Osteocyte (in vitro differentiated cells): ENCODE results near the gene MRPL36. TPM values are rescaled to one million over a fixed set of nuclear protein-coding genes. Genes with fewer than 3 reads are reported as not detected.

Source experiments
- DNase-seq: peaks from one replicate; pipeline ENCODE4 v3.0.0; 2021; ENCODE audit warnings: mixed read lengths; ENCODE audit not compliant: unreplicated experiment; ENCODE audit errors: extremely low spot score
- H3K27ac Mint-ChIP-seq: one replicate; pipeline ENCODE4 v1.8.0; 2021; ENCODE audit warnings: mild to moderate bottlenecking, mixed read lengths; ENCODE audit not compliant: unreplicated experiment
- H3K27me3 Mint-ChIP-seq: one replicate; pipeline ENCODE4 v1.8.0; 2021; ENCODE audit warnings: mixed read lengths; ENCODE audit not compliant: unreplicated experiment
- H3K36me3 Mint-ChIP-seq: one replicate; pipeline ENCODE4 v1.8.0; 2021; ENCODE audit warnings: mixed read lengths; ENCODE audit not compliant: unreplicated experiment
- H3K4me1 Mint-ChIP-seq: one replicate; pipeline ENCODE4 v1.8.0; 2021; ENCODE audit warnings: mixed read lengths; ENCODE audit not compliant: unreplicated experiment
- H3K4me3 Mint-ChIP-seq: one replicate; pipeline ENCODE4 v1.8.0; 2021; ENCODE audit warnings: mild to moderate bottlenecking, moderate library complexity, mixed read lengths; ENCODE audit not compliant: unreplicated experiment
- H3K9me3 Mint-ChIP-seq: one replicate; pipeline ENCODE4 v1.8.0; 2021; ENCODE audit warnings: mixed read lengths; ENCODE audit not compliant: unreplicated experiment
- total RNA-seq: library from RNA; stranded (reverse); gene quantifications from 2 replicates; pipeline ENCODE4 v1.2.1, GENCODE V29; 2021
- TF ChIP-seq, protein P1 (sequence below): fragments of 200-600 bp; sonication (generic); IDR thresholded peaks from 2 replicates; pipeline ENCODE4 v1.5.0; 2021; ENCODE audit warnings: antibody characterized with exemption, mild to moderate bottlenecking, moderate library complexity

The MRPL36 gene
- total RNA-seq, 1 donor from 2014 or later = 44.0 TPM

DNA sequence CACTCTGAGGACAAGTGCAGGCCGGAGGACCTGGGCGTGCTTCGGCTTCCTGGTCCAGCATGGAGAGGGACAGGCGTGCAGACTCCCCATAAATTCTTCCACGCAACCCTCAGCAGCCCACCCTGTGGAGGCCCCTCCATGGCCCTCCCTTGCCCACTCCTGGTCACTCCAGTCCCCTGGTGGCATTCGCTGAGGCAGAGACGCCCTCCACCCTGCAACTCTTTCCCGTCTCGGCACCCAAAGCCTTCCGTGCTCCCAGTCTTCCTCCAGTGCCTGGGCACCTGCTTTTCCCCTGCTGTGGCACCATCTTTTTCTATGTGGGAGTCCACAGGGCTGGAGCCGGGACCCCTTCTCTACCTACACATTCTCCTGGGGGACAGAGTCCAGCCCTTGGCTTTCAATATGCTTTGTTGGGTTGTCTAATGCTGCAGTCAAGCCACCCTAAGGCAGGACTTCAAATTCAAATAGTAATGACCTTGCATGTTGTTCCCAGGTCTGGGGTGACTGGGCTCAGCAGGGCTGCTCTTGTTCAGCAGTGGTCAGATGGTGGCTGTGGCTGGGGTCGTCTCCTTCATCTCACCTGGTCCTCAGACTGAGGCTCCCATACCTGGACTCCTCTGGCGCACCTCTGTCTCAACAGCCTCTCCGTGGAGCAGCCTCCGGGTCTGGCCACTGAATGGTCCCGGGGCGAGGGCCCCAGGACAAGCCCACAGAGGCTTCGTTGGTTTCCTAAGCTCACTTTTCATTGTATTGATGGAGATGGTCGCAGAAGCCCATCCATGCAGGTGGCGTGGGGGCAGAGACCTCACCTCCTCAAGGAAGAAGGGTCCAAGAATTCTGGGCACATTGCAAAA lies 15.2 kb downstream of the MRPL36 start:
- no peak overlapping the region for H3K4me3 Mint-ChIP-seq
- H3K36me3 Mint-ChIP-seq = no peaks in the 10 kb centered on the region
- no peak for DNase-seq
- no peaks in the 10 kb centered on the region for H3K9me3 Mint-ChIP-seq
- H3K27ac Mint-ChIP-seq = no peak overlapping the region
- H3K27me3 Mint-ChIP-seq = peaks cover 5% of the 10 kb centered on the region
- TF ChIP-seq, protein P1, sequence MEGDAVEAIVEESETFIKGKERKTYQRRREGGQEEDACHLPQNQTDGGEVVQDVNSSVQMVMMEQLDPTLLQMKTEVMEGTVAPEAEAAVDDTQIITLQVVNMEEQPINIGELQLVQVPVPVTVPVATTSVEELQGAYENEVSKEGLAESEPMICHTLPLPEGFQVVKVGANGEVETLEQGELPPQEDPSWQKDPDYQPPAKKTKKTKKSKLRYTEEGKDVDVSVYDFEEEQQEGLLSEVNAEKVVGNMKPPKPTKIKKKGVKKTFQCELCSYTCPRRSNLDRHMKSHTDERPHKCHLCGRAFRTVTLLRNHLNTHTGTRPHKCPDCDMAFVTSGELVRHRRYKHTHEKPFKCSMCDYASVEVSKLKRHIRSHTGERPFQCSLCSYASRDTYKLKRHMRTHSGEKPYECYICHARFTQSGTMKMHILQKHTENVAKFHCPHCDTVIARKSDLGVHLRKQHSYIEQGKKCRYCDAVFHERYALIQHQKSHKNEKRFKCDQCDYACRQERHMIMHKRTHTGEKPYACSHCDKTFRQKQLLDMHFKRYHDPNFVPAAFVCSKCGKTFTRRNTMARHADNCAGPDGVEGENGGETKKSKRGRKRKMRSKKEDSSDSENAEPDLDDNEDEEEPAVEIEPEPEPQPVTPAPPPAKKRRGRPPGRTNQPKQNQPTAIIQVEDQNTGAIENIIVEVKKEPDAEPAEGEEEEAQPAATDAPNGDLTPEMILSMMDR = no peak
- H3K4me1 Mint-ChIP-seq = peaks cover 3% of the 10 kb centered on the region

DNA sequence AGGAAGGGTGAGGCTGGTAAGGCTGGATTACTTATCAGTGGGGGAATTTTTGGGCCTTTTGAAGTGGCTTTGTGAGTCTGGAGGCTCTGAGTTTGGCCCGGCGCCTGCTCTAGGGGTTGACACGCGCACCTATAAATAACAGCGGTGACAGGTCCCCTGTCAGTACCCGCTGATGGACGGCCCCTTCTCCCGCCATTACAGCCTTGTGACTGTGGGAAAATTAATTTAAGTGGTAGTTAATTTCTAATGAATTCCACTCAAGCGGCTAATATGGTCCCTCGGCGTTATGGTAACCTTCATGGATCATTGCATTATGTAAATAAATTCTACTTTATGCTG lies 16.5 kb downstream of the MRPL36 start:
- Mint-ChIP-seq H3K4me1 (no peaks in the 10 kb centered on the region), H3K36me3 (no peaks in the 10 kb centered on the region), H3K27ac (no peak overlapping the region), H3K9me3 (no peaks in the 10 kb centered on the region), H3K4me3 (no peak overlapping the region), H3K27me3 (peaks cover 5% of the 10 kb centered on the region)
- no peak for DNase-seq
- TF ChIP-seq, protein P1 = no peak

DNA sequence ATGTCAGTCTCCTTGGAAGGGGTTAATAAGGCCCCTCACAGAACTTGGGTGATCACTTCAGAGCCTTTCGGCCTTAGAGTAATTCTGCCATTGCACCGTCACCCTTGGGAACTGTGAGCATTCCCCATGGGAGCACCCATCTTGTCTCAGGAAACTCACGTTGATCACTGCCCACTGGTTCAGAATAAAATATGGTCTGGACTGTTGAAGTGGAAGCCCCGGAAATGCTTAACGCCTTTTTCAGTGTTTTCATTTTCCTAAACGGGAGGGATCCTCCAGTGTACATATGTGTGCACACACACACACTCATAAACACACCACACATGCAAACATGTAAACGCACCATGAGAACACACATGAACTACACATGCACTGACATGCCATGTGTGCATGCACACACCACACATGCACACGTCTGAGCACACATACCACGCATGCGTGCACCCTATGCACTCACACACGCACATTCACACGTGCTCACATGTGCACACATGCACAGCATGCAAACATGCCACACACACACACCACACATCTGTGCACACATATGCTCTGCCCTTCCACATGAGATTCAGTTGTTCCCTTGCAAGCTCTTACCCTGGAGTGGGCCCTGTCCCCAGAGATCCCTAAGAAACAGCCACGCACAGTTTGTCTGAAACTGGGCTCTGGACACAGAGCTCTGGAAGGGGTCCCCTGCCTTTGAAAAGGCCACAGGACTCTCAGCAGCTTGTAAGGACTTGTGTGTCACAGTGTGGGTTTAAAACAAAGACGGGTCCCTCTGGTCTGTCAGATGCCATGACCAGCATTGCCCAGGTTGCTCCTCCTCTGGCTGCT lies 17.0 kb downstream of the MRPL36 start:
- H3K27ac Mint-ChIP-seq = no peak overlapping the region
- no peak for DNase-seq
- H3K9me3 Mint-ChIP-seq = no peaks in the 10 kb centered on the region
- H3K36me3 Mint-ChIP-seq = no peaks in the 10 kb centered on the region
- TF ChIP-seq, protein P1 = no peak
- H3K4me3 Mint-ChIP-seq = no peak overlapping the region
- no peaks in the 10 kb centered on the region for H3K4me1 Mint-ChIP-seq
- peaks cover 5% of the 10 kb centered on the region for H3K27me3 Mint-ChIP-seq

DNA sequence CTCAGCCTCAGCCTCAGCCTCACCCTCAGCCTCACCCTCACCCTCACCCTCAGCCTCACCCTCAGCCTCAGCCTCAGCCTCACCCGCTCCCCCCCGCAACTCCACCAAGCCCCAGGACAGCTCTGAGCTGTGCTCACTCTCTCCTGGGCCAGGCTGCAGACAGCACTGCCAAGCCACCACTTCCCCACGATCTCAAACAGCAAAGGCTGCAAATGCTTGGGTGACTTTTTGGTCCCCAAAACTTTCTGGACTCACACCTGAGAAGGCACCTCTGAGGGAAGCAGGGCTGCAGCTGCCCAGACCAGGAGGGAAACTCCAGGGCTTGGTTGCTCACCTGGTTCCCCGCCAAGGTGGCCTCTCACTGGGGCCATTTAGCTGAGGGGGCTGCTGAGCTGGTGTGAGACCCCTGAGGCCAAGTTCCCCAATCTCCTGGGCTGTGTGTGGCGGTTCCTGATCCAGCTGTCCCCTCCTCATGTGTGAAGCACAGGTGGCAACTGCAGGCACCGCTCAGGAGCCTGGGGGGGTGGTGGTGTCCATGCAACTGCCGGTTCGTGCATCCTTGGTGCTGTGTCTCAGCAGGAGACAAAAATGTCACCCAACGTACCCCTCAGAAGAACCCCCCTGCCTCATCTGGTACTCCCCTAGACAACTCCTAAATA lies 17.8 kb downstream of the MRPL36 start:
- H3K4me3 Mint-ChIP-seq = no peak overlapping the region
- H3K36me3 Mint-ChIP-seq = no peaks in the 10 kb centered on the region
- peaks cover 5% of the 10 kb centered on the region for H3K27me3 Mint-ChIP-seq
- no peaks in the 10 kb centered on the region for H3K9me3 Mint-ChIP-seq
- H3K4me1 Mint-ChIP-seq = no peaks in the 10 kb centered on the region
- no peak for DNase-seq
- TF ChIP-seq, protein P1 = no peak
- H3K27ac Mint-ChIP-seq = no peak overlapping the region

DNA sequence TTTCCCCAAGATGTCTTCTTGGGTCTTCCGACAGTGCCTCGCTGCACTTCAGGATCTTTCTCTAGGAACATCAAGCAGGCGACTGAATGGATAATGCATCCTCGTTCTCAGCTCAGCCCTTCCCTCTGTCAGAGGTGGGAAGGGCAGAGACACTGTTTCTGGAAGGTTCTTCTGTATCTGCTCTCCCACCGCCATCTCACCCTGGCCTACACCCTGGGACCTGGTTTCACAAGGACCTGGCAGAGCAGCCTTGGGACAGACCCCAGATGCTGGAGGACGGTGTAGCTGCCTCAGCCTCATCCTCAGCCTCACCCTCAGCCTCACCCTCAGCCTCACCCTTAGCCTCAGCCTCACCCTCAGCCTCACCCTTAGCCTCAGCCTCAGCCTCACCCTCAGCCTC lies 18.5 kb downstream of the MRPL36 start:
- H3K4me1 Mint-ChIP-seq = no peaks in the 10 kb centered on the region
- H3K4me3 Mint-ChIP-seq = no peak overlapping the region
- H3K27me3 Mint-ChIP-seq = peaks cover 7% of the 10 kb centered on the region
- TF ChIP-seq, protein P1 = no peak
- no peak overlapping the region for H3K27ac Mint-ChIP-seq
- no peaks in the 10 kb centered on the region for H3K36me3 Mint-ChIP-seq
- DNase-seq = no peak
- no peaks in the 10 kb centered on the region for H3K9me3 Mint-ChIP-seq
